Stimulated activated CD4-positive, alpha-beta T cell treated with anti-CD3 and anti-CD28 coated beads, Interleukin-4, amount 100 ng/mL, for 48 hours (primary cell): ENCODE results near the gene AP5Z1.
"Not testable (repeated sequence)": the region's sequence is repeated elsewhere in the genome, so short reads cannot be mapped to it uniquely, and the experiment has no call there.

Experiments used
- DNase-seq, 2 donors: peaks; one replicate each; pipeline ENCODE4 v3.0.0-alpha.2; 2020; ENCODE audit warnings: low read depth in 2 of 2

Gene AP5Z1

GRCh38 chr7:4802577-4802976, 27.2 kb downstream of the AP5Z1 start:
- DNase-seq = not testable (repeated sequence)

GRCh38 chr7:4803397-4804241, 28.2 kb downstream of the AP5Z1 start:
- DNase-seq = no peak

GRCh38 chr7:4805110-4805983, 29.9 kb downstream of the AP5Z1 start:
- no peak for DNase-seq

- DNase-seq = no peak
Measured at GRCh38 chr7:4805984-4806300, 30.5 kb downstream of the AP5Z1 start.

- DNase-seq = no peak
Measured at GRCh38 chr7:4806983-4807597, 31.7 kb downstream of the AP5Z1 start.

GRCh38 chr7:4807598-4808016, 32.2 kb downstream of the AP5Z1 start:
- no peak for DNase-seq

GRCh38 chr7:4808026-4808425, 32.6 kb downstream of the AP5Z1 start:
- DNase-seq = no peak

- DNase-seq = no peak
Measured at GRCh38 chr7:4808565-4808964, 33.1 kb downstream of the AP5Z1 start.

- DNase-seq = no peak
Measured at GRCh38 chr7:4809091-4809591, 33.7 kb downstream of the AP5Z1 start.

- no peak for DNase-seq
Measured at GRCh38 chr7:4809666-4810065, 34.2 kb downstream of the AP5Z1 start.

- no peak for DNase-seq
Measured at GRCh38 chr7:4814433-4814832, 39.0 kb downstream of the AP5Z1 start.

GRCh38 chr7:4815121-4815520, 39.7 kb downstream of the AP5Z1 start:
- no peak for DNase-seq

GRCh38 chr7:4815609-4816418, 40.4 kb downstream of the AP5Z1 start:
- DNase-seq = no peak

GRCh38 chr7:4816419-4817080, 41.1 kb downstream of the AP5Z1 start:
- DNase-seq = no peak

- no peak for DNase-seq
Measured at GRCh38 chr7:4817178-4817901, 41.9 kb downstream of the AP5Z1 start.

GRCh38 chr7:4818000-4818794, 42.8 kb downstream of the AP5Z1 start:
- DNase-seq = no peak

- DNase-seq = no peak
Measured at GRCh38 chr7:4819560-4820404, 44.4 kb downstream of the AP5Z1 start.

- DNase-seq = no peak
Measured at GRCh38 chr7:4820405-4820966, 45.1 kb downstream of the AP5Z1 start.
